Activated T-cell treated with anti-CD3 and anti-CD28 coated beads, Interleukin-2, amount 50 U/mL, for 24 hours (primary cell): ENCODE results near the gene PEX11B.
A peak's percentile ranks its signal among the peaks of the same experiment; 100 is the strongest.

ENCODE experiments used
- DNase-seq: peaks from one replicate; pipeline ENCODE4 v3.0.0-alpha.2; 2020
- H3K27ac Mint-ChIP-seq: 2 replicates; pipeline ENCODE4 v1.8.0; 2020; ENCODE audit warnings: mild to moderate bottlenecking, mixed read lengths
- H3K27me3 Mint-ChIP-seq: 2 replicates; pipeline ENCODE4 v1.8.0; 2020; ENCODE audit warnings: mixed read lengths
- H3K36me3 Mint-ChIP-seq: 2 replicates; pipeline ENCODE4 v1.8.0; 2020; ENCODE audit warnings: low read depth, mixed read lengths
- H3K4me1 Mint-ChIP-seq: 2 replicates; pipeline ENCODE4 v1.8.0; 2020; ENCODE audit warnings: low read depth, mixed read lengths
- H3K4me3 Mint-ChIP-seq: 2 replicates; pipeline ENCODE4 v1.8.0; 2020; ENCODE audit warnings: mild to moderate bottlenecking, moderate library complexity, mixed read lengths
- H3K9me3 Mint-ChIP-seq: 2 replicates; pipeline ENCODE4 v1.8.0; 2020; ENCODE audit warnings: mixed read lengths

Gene PEX11B

DNA sequence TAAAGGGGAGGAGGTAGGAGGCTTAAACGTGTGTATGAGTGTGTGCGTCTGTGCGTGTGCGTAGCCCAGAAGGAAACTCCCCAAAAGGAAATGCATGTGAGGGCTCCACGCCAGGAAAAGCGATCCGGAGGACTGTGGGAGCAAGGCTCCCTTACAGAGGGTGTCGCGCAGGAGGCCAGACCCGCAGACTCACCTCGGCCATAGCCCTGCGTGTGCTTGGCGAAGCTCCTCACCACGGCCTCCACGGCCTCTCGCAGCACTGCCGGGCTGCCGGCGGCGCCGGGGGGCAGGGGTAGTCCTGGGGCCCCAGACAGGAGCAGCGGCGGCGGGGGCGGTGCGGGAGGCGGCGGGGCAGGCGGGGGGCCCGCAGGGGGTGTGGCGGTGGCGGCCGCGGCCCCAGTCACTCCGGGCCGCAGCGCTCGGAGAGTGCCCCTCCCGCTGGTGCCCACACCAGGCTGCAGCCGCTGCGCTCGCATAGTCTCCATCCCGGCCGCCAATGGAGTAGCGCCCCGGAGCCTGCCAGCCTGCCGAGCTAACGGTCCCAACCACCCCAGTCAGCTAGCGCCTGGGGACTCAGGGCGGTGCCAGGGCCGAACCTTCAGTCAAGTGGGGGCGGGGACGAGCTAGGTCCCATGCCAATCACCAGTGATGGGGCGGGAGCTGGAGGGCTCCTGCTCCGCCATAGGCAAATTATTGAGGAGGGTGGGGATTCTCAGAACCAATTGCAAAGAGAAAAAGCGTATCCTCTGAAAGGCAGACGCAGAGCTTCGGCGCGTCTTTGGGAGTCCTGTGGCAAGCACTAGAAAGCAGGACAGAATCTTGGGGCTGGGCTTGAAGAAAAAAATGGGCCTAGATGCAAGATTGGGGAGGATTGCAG lies 39.2 kb upstream of the PEX11B start, which contains the start of gene LIX1L:
Gene LIX1L, minus strand, starts transcription at position 575 of the 877 bp plus-strand sequence. Its CDS starts 90 bp downstream, at position 485.
- H3K27ac Mint-ChIP-seq, result peak within 1 kb of the TSS; percentile 84
- DNase-seq, result peak; percentile 95

DNA sequence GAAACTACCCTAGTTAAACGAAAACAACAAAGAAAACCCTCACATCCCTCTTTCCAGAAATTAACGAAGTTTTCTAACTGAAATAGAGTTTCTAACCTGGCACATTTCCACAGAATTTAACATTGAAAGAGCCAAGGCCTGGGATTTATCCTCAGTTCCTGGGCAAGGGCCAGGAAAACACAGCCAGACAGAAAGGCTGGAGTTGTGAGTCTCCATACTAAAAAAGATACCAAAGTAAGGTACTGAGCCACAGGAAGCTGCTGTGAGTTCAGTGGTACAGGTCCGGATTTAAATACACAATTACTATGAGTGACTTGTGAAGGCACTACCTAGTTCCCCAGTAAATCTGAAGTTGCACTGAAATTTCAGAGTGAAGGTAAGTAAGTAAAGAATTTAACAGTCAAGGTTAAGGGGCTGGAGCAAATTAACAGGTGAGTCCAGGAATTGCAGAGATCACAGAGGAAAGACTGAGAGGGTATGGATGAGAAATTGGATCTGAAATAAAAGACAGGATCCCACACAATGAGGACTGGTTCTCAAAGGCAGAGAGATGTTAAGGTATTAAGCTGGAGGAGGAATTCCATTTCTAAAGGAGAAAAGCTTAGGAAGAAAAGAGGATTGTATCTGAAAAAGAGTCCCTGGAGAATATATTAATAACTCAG lies 38.4 kb upstream of the PEX11B start:
- Mint-ChIP-seq H3K4me3 (peak overlapping the region; percentile 81), H3K27me3 (no peaks in the 10 kb centered on the region), H3K36me3 (peaks cover 38% of the 10 kb centered on the region), H3K4me1 (peaks cover 77% of the 10 kb centered on the region), H3K27ac (peak overlapping the region; percentile 80), H3K9me3 (no peaks in the 10 kb centered on the region)
- no peak for DNase-seq

More for the DNA sequence above, 39.2 kb upstream of the PEX11B start, which contains the start of gene LIX1L:
- H3K4me1 Mint-ChIP-seq, result peaks cover 78% of the 10 kb centered on the region
- no peaks in the 10 kb centered on the region for H3K9me3 Mint-ChIP-seq
- H3K27me3 Mint-ChIP-seq, result no peaks in the 10 kb centered on the region
- peak within 1 kb of the TSS; percentile 81 for H3K4me3 Mint-ChIP-seq
- peaks cover 36% of the 10 kb centered on the region for H3K36me3 Mint-ChIP-seq

DNA sequence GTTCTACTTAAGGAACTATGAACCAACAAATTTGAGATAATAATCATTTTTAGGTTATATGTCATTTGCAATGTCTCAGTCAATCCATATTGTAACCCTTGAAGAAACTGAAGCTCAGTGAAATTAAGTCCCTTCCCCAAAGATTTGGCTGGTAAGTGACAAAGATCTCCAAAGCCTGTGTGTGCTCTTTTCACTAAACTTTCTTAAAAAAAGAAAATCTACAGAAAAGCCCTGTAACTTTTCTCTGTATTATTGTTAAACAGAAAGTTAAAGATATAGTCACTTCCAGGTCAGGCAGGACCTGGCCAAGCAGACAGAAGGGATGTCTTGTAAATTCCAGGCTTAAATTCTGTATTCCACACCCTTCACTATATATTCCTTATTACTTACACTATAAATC lies 37.8 kb upstream of the PEX11B start:
- Mint-ChIP-seq H3K27ac (peak overlapping the region; percentile 80), H3K4me1 (peaks cover 77% of the 10 kb centered on the region), H3K36me3 (peaks cover 38% of the 10 kb centered on the region)

DNA sequence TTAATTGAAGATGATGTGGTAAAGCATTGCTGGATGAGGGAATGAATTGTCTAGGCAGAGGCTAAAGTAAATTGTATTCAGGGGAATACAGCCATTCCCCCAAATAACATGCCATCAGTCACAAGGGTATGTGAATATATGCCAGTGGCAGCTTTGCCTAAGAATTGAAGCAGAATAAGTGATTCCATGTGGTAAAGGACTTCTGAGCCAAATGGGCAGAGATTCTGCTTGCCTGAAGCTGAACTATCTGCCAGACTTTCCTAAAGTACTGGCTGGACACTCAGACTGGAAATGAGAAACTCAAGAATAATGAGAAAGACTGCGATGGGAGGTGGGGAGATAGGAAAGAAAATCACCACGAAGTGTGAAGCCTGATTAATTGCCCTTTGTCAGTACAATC lies 36.9 kb upstream of the PEX11B start:
- no peak for DNase-seq

More for the DNA sequence above, 37.8 kb upstream of the PEX11B start:
- H3K27me3 Mint-ChIP-seq, result no peaks in the 10 kb centered on the region
- DNase-seq, result no peak
- no peaks in the 10 kb centered on the region for H3K9me3 Mint-ChIP-seq
- peak overlapping the region; percentile 81 for H3K4me3 Mint-ChIP-seq

DNA sequence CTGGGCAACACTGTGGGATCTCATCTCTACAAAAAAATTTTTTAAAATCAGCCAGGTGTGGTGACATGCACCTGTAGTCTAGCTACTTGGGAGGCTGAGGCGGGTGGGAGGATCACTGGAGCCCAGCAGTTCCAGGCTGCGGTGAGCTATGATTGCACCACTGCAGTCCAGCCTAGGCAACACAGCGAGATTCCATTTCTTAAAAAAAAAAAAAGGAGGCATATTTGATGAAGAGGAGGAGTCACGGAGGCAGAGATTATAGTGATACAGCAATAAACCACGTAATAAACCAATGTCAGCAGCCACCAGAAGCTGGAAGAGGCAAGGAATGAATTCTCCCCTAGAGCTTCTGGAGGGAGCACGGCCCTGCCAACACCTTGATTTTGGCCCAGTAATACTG lies 35.3 kb upstream of the PEX11B start:
- H3K27me3 Mint-ChIP-seq, result no peaks in the 10 kb centered on the region
- H3K4me3 Mint-ChIP-seq, result no peak overlapping the region
- no peaks in the 10 kb centered on the region for H3K9me3 Mint-ChIP-seq
- DNase-seq, result no peak
- peaks cover 74% of the 10 kb centered on the region for H3K4me1 Mint-ChIP-seq
- no peak overlapping the region for H3K27ac Mint-ChIP-seq
- peaks cover 51% of the 10 kb centered on the region for H3K36me3 Mint-ChIP-seq

More for the DNA sequence above, 36.9 kb upstream of the PEX11B start:
- H3K9me3 Mint-ChIP-seq, result no peaks in the 10 kb centered on the region
- no peak overlapping the region for H3K27ac Mint-ChIP-seq
- H3K4me3 Mint-ChIP-seq, result peak overlapping the region; percentile 81
- H3K27me3 Mint-ChIP-seq, result no peaks in the 10 kb centered on the region
- peaks cover 77% of the 10 kb centered on the region for H3K4me1 Mint-ChIP-seq
- H3K36me3 Mint-ChIP-seq, result peaks cover 42% of the 10 kb centered on the region

DNA sequence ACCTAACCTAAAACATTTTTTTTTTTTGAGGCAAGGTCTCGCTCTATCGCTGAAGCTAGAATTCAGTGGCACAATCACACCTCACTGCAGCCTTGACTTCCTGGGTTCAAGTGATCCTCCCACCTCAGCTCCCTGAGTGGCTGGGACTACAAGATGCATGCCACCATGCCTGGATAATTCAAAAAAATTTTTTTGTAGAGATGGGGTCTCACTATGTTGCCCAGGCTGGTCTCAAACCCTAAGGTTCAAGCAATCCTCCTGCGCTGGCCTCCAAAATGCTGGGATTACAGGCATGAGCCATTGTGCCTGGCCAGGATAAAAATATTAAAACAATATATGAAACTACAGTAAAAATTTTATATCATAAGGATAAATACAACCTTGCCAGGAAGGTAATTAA lies 34.4 kb upstream of the PEX11B start:
- no peak for DNase-seq
- no peak overlapping the region for H3K4me3 Mint-ChIP-seq
- H3K27me3 Mint-ChIP-seq, result no peaks in the 10 kb centered on the region
- H3K36me3 Mint-ChIP-seq, result peaks cover 55% of the 10 kb centered on the region
- peaks cover 71% of the 10 kb centered on the region for H3K4me1 Mint-ChIP-seq
- no peaks in the 10 kb centered on the region for H3K9me3 Mint-ChIP-seq
- H3K27ac Mint-ChIP-seq, result no peak overlapping the region

DNA sequence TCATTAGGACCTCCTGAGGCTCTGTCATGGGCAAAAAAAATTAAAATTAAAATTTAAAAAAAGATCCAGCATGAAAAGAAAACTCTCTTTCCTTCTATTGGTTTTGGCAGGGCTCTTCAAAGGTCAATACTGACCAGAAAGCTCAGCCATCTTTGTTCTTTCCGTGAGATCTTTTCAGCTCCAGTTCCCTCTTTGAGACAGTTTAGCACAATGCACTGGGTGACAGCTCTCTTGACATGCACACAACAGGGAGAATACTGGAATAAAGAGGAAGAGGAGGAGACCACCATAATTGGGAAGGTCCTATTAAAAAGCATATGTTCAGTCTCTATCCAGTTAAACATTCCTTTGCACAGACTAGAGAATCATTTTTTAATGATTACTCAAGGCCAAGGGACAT lies 33.0 kb upstream of the PEX11B start:
- Mint-ChIP-seq H3K4me1 (peaks cover 70% of the 10 kb centered on the region), H3K4me3 (no peak overlapping the region), H3K36me3 (peaks cover 62% of the 10 kb centered on the region), H3K27me3 (no peaks in the 10 kb centered on the region), H3K9me3 (no peaks in the 10 kb centered on the region), H3K27ac (no peak overlapping the region)
- DNase-seq, result no peak

DNA sequence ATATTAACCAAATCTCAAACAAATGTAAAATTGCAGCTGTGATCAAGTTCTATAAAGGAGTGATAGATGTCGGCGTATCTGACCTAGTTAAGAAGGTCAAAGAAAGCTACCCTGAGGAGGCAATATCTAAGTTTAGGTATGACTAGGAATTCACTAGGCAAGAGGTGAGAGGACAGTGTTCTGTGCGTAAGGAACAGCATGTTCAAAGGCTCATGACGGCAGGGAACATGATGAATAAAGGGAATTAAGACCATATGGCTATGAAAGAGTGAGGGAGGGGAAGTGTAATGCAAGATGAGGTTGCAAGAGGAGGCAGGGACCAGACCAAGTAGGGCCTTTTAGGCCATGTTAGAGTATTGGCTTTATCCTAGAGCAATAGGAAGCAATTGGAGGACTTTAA lies 30.7 kb upstream of the PEX11B start:
- no peak for DNase-seq
- Mint-ChIP-seq H3K4me1 (peaks cover 50% of the 10 kb centered on the region), H3K36me3 (peaks cover 72% of the 10 kb centered on the region), H3K4me3 (no peak overlapping the region), H3K27me3 (no peaks in the 10 kb centered on the region), H3K27ac (peak overlapping the region; percentile 4), H3K9me3 (no peaks in the 10 kb centered on the region)

DNA sequence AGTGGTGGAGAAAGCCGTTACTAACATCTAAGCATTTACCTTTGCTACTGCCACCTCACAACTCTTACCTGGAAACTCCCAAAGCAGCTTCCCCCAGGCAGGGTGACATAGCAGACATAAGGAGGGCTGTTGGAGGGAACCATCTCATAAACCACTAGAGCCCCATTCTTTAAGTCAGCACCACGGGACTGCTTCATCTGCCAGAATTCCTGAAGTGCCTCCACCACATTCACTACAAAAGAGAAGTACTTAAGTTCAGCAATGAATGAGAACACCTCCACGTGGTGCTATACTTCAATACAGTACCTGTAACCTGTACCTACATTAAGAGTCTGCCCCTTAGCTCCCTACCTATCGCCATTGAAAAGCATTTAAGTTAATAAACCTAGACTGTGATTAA lies 29.0 kb upstream of the PEX11B start:
- H3K36me3 Mint-ChIP-seq, result peaks cover 71% of the 10 kb centered on the region
- H3K4me1 Mint-ChIP-seq, result peaks cover 40% of the 10 kb centered on the region
- no peak overlapping the region for H3K27ac Mint-ChIP-seq
- no peak overlapping the region for H3K4me3 Mint-ChIP-seq
- no peaks in the 10 kb centered on the region for H3K9me3 Mint-ChIP-seq
- DNase-seq, result no peak
- no peaks in the 10 kb centered on the region for H3K27me3 Mint-ChIP-seq

DNA sequence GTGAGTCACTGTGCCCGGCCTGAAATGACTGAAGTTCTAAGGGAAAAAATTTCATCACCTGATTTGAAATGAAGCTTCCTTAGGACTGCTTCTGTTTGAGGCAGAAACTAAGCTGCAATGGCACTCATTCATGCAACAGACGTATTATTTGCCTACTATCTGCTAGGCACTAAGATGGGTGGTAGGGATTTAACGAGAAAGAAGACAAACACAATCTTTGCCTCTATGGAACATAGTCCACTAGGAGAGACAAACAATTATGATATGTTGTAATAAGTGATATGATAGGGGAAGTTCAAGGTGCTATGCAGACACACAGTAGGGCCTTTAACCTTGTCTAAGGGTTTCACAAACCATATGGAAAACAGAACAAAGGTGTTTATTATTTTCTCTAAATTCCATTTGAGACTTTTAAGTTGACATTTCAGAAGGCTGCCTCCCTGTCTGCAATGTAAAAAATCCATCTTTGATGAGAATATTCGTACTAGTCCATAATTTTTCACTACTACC lies 28.0 kb upstream of the PEX11B start:
- Mint-ChIP-seq H3K36me3 (peaks cover 73% of the 10 kb centered on the region), H3K4me1 (peaks cover 32% of the 10 kb centered on the region), H3K4me3 (no peak overlapping the region), H3K9me3 (no peaks in the 10 kb centered on the region), H3K27ac (peak overlapping the region; percentile 10), H3K27me3 (no peaks in the 10 kb centered on the region)
- no peak for DNase-seq

DNA sequence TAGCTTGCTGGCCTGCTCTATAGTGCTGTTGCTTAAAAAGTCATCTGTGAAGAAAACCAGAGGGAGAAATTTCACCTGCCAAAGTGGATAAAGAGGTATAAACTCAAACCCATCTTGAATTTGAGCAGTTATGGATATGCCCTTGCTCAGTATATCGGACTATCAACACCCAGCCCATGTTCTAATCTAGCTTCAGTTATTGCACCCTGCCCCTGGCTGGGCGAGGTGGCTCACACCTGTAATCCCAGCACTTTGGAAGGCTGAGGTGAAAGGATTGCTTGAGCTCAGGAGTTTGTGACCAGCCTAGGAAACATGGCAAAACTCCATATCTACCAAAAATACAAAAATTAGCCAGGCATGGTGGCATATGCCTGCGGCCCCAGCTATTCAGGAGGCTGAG lies 26.0 kb upstream of the PEX11B start:
- no peak for DNase-seq
- no peak overlapping the region for H3K4me3 Mint-ChIP-seq
- H3K36me3 Mint-ChIP-seq, result peaks cover 66% of the 10 kb centered on the region
- peaks cover 17% of the 10 kb centered on the region for H3K4me1 Mint-ChIP-seq
- H3K27ac Mint-ChIP-seq, result no peak overlapping the region
- no peaks in the 10 kb centered on the region for H3K9me3 Mint-ChIP-seq
- no peaks in the 10 kb centered on the region for H3K27me3 Mint-ChIP-seq

DNA sequence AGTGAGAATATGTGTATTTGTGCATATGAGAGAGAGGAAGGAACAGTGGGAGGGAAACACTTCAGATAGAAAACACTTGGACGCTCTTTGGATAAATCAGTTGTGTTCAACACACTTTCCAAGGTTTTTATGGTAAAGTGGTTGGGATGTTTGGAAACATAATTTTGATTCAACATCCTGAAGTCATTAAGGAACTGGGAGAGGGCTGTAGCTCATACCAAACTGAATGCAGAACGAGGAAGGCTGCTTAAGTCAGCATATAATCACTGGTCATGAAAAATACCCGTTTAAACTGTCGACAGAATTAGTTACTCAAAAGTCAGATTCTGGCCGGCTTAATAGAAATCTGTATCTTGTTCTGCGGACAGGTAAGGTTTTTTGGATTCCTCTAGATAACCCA lies 24.4 kb upstream of the PEX11B start:
- Mint-ChIP-seq H3K4me1 (peaks cover 4% of the 10 kb centered on the region), H3K27me3 (no peaks in the 10 kb centered on the region), H3K9me3 (no peaks in the 10 kb centered on the region), H3K27ac (peak overlapping the region; percentile 14), H3K36me3 (peaks cover 64% of the 10 kb centered on the region), H3K4me3 (no peak overlapping the region)
- DNase-seq, result no peak

DNA sequence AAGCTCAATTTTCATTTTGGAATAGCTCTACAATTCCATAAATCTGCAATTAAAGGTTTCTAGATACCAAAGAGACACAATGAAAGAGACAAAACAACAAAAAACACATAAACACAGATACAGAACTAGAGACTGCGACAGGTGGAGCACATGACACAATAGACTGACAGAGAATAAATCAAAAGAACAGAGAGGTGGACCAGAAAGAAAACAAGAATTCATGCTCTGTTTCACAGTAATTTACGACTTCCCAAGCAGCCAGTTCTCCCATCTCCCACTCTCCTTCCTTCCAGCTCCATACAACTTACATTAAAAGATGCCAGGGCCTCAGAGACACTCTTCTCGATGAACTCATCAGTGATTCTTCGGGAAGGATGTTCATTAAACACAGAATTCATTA lies 23.9 kb upstream of the PEX11B start:
- peaks cover 63% of the 10 kb centered on the region for H3K36me3 Mint-ChIP-seq
- H3K27ac Mint-ChIP-seq, result peak overlapping the region; percentile 14
- H3K4me1 Mint-ChIP-seq, result peaks cover 4% of the 10 kb centered on the region
- DNase-seq, result no peak
- no peaks in the 10 kb centered on the region for H3K27me3 Mint-ChIP-seq
- no peak overlapping the region for H3K4me3 Mint-ChIP-seq
- H3K9me3 Mint-ChIP-seq, result no peaks in the 10 kb centered on the region

DNA sequence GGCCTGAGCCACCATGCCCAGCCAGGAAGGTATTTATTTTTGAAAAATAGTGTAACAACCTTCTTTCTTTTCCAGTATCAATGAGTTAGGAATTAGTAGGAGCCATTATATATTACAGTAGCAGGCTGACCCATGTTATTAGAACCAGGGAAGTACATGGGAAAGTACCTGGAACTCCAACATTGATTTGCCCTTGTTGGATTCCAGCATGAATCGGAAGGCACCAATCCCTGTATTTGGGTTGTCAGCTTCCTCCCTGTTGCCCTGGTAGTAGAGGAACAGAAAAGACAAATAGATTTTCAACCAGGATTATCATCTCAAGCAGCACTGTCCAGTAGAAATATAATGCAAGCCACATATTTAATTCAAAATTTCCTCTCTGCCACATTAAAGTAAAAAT lies 18.9 kb upstream of the PEX11B start:
- peaks cover 16% of the 10 kb centered on the region for H3K4me1 Mint-ChIP-seq
- peak overlapping the region; percentile 37 for H3K27ac Mint-ChIP-seq
- no peak overlapping the region for H3K4me3 Mint-ChIP-seq
- peaks cover 62% of the 10 kb centered on the region for H3K36me3 Mint-ChIP-seq
- DNase-seq, result no peak
- no peaks in the 10 kb centered on the region for H3K27me3 Mint-ChIP-seq
- H3K9me3 Mint-ChIP-seq, result no peaks in the 10 kb centered on the region

DNA sequence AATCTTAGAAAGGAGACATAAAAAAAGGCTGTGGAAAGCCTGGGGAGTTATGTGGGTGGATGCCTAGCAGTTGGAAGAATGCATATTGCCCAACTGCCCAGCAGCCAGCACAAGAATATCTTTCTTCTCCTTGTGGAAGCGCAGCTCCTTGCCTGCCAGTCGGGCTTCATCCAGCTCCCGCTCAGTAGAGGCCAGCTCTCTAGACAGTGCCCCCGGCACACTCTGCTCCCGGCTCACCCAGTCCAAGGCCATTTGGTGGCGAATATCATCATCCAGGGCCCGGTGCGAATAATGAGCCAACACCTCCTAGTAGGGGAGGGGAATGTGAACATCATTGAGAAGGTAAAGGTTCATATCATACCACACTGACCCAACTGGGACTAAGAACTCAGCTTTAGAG lies 17.7 kb upstream of the PEX11B start:
- no peak overlapping the region for H3K4me3 Mint-ChIP-seq
- peaks cover 56% of the 10 kb centered on the region for H3K36me3 Mint-ChIP-seq
- no peaks in the 10 kb centered on the region for H3K27me3 Mint-ChIP-seq
- peak overlapping the region; percentile 69 for H3K27ac Mint-ChIP-seq
- no peaks in the 10 kb centered on the region for H3K9me3 Mint-ChIP-seq
- DNase-seq, result no peak
- H3K4me1 Mint-ChIP-seq, result peaks cover 23% of the 10 kb centered on the region
